Colonic mucosa (tissue), 4 donors: ENCODE results near the gene PARM1. TPM values are rescaled to one million over a fixed set of nuclear protein-coding genes. Genes with fewer than 3 reads are reported as not detected.

ENCODE experiments used
- DNase-seq: peaks from one replicate; pipeline ENCODE4 v3.0.0-alpha.2; 2020
- H3K27ac ChIP-seq: fragments of 200-600 bp; one replicate; pipeline ENCODE4 v1.8.0; 2021
- H3K27me3 ChIP-seq: fragments of 200-600 bp; one replicate; pipeline ENCODE4 v1.8.0; 2021
- H3K36me3 ChIP-seq: fragments of 200-600 bp; one replicate; pipeline ENCODE4 v1.8.0; 2021
- H3K4me1 ChIP-seq: fragments of 200-600 bp; one replicate; pipeline ENCODE4 v1.8.0; 2021; ENCODE audit warnings: mild to moderate bottlenecking
- H3K4me3 ChIP-seq: fragments of 200-600 bp; one replicate; pipeline ENCODE4 v1.8.0; 2021
- H3K9ac ChIP-seq, 2 donors: one replicate each; pipeline ENCODE4 v1.7.0; 2013; ENCODE audit warnings: control low read depth in 2 of 2, low read depth in 2 of 2, low read length in 2 of 2
- H3K9me3 ChIP-seq: fragments of 200-600 bp; one replicate; pipeline ENCODE4 v1.8.0; 2021
- CTCF ChIP-seq: fragments of 200-600 bp; IDR thresholded peaks from one replicate; pipeline ENCODE4 v1.8.0; 2022; ENCODE audit warnings: antibody characterized with exemption, mild to moderate bottlenecking
- intact Hi-C: fragments of 100-400 bp; cut with DNase I; formaldehyde crosslinking; loops from one replicate; pipeline ENCODE4 v1.14.1; 2022
- total RNA-seq, 2 donors: library from RNA; stranded (reverse); fragmentation: NEBNext Ultra II Directional in 1 of 2; extraction: Animal tissue kit (Norgen Biotek cat#: 25700) in 1 of 2; gene quantifications; one replicate each; pipeline ENCODE4 v1.2.1, GENCODE V29; 2021
- donor health status: healthy.
- donor health status: DM: no; HTN: no; CAD: no.
- donor health status: DM: no; HTN: no; CAD: no.

PARM1 gene
- total RNA-seq, 2 donors from 2014 or later: 165 to 280 TPM

GRCh38 chr4:75028196-75028854 lies 95.4 kb downstream of the PARM1 start:
- Histone ChIP-seq H3K36me3 (no peaks in the 10 kb centered on the region), H3K27me3 (no peaks in the 10 kb centered on the region), H3K27ac (peak overlapping the region; percentile 76), H3K4me3 (no peak overlapping the region), H3K4me1 (peaks cover 16% of the 10 kb centered on the region), H3K9me3 (no peaks in the 10 kb centered on the region), H3K9ac (no peak overlapping the region)
- TF ChIP-seq CTCF: no peak
- intact Hi-C loops: no loop called here
- DNase-seq: no peak

GRCh38 chr4:75030028-75030427 lies 97.1 kb downstream of the PARM1 start:
- no peaks in the 10 kb centered on the region for H3K27me3 ChIP-seq
- H3K9ac ChIP-seq: peak overlapping the region in 1 of 2 donors; percentile 22
- H3K36me3 ChIP-seq: no peaks in the 10 kb centered on the region
- no peak for DNase-seq
- intact Hi-C loops: no loop called here
- no peaks in the 10 kb centered on the region for H3K9me3 ChIP-seq
- peak overlapping the region; percentile 76 for H3K27ac ChIP-seq
- TF ChIP-seq CTCF: no peak
- H3K4me3 ChIP-seq: no peak overlapping the region
- peaks cover 16% of the 10 kb centered on the region for H3K4me1 ChIP-seq

GRCh38 chr4:75030649-75031235 lies 97.8 kb downstream of the PARM1 start:
- H3K36me3 ChIP-seq: no peaks in the 10 kb centered on the region
- peak overlapping the region; percentile 76 for H3K27ac ChIP-seq
- no peaks in the 10 kb centered on the region for H3K9me3 ChIP-seq
- DNase-seq: peak; percentile 94
- peaks cover 16% of the 10 kb centered on the region for H3K4me1 ChIP-seq
- H3K9ac ChIP-seq: peak overlapping the region in 1 of 2 donors; percentile 21
- H3K4me3 ChIP-seq: no peak overlapping the region
- TF ChIP-seq CTCF: no peak
- intact Hi-C loops: no loop called here
- no peaks in the 10 kb centered on the region for H3K27me3 ChIP-seq

- TF ChIP-seq CTCF: no peak
- no peaks in the 10 kb centered on the region for H3K9me3 ChIP-seq
- no peak for DNase-seq
- H3K4me1 ChIP-seq: peaks cover 16% of the 10 kb centered on the region
- no peak overlapping the region for H3K9ac ChIP-seq
- H3K27ac ChIP-seq: peak overlapping the region; percentile 76
- no peaks in the 10 kb centered on the region for H3K36me3 ChIP-seq
- no peaks in the 10 kb centered on the region for H3K27me3 ChIP-seq
- intact Hi-C loops: no loop called here
- no peak overlapping the region for H3K4me3 ChIP-seq
Observed at GRCh38 chr4:75031775-75032174, 98.9 kb downstream of the PARM1 start.

GRCh38 chr4:75034523-75034922 lies 101.6 kb downstream of the PARM1 start:
- intact Hi-C loops: no loop called here
- Histone ChIP-seq H3K9me3 (no peaks in the 10 kb centered on the region), H3K4me1 (peaks cover 8% of the 10 kb centered on the region), H3K27ac (peak overlapping the region; percentile 13), H3K9ac (no peak overlapping the region), H3K36me3 (no peaks in the 10 kb centered on the region), H3K27me3 (no peaks in the 10 kb centered on the region), H3K4me3 (no peak overlapping the region)
- DNase-seq: no peak
- TF ChIP-seq CTCF: no peak
